22Rv1 (cell line): Measurements from ENCODE around the gene RPL3.

Experiments
- ZFX ChIP-seq: fragments of 450-650 bp; IDR thresholded peaks from 2 replicates; pipeline ENCODE4 v1.6.1; 2017; ENCODE audit warnings: antibody characterized with exemption, borderline replicate concordance
- TF ChIP-seq, protein P1 (sequence below): fragments of 450-650 bp; IDR thresholded peaks from 2 replicates; pipeline ENCODE4 v1.5.1; 2017; ENCODE audit warnings: mild to moderate bottlenecking

- TF ChIP-seq, protein P1, sequence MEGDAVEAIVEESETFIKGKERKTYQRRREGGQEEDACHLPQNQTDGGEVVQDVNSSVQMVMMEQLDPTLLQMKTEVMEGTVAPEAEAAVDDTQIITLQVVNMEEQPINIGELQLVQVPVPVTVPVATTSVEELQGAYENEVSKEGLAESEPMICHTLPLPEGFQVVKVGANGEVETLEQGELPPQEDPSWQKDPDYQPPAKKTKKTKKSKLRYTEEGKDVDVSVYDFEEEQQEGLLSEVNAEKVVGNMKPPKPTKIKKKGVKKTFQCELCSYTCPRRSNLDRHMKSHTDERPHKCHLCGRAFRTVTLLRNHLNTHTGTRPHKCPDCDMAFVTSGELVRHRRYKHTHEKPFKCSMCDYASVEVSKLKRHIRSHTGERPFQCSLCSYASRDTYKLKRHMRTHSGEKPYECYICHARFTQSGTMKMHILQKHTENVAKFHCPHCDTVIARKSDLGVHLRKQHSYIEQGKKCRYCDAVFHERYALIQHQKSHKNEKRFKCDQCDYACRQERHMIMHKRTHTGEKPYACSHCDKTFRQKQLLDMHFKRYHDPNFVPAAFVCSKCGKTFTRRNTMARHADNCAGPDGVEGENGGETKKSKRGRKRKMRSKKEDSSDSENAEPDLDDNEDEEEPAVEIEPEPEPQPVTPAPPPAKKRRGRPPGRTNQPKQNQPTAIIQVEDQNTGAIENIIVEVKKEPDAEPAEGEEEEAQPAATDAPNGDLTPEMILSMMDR, result no peak
- TF ChIP-seq ZFX, result no peak
These were observed 21.0 kb downstream of the RPL3 start for GRCh38 chr22:39298241-39298987.
